ENCODE data around the gene SRMS.
A peak's percentile ranks its signal among the peaks of the same experiment; 100 is the strongest.

Gene SRMS

GRCh38 chr20:63547725-63548480 is at the start of gene SRMS:
TSS of gene SRMS (minus strand) at chr20:63547749. CDS start at chr20:63547463, 286 bp downstream.
- no peak for DNase-seq

- DNase-seq, result no peak
Observed at GRCh38 chr20:63596423-63596822, 48.9 kb upstream of the SRMS start.

- no peak for DNase-seq
Observed at GRCh38 chr20:63595416-63596127, 48.0 kb upstream of the SRMS start.

GRCh38 chr20:63594043-63594561 is 46.6 kb upstream of the SRMS start:
- DNase-seq, result no peak

- DNase-seq, result no peak
Observed at GRCh38 chr20:63592661-63593060, 45.1 kb upstream of the SRMS start.

- no peak for DNase-seq
Observed at GRCh38 chr20:63591786-63592355, 44.3 kb upstream of the SRMS start.

- no peak for DNase-seq
Observed at GRCh38 chr20:63591147-63591533, 43.6 kb upstream of the SRMS start.

GRCh38 chr20:63590218-63591146 is 42.9 kb upstream of the SRMS start:
- no peak for DNase-seq

GRCh38 chr20:63589261-63590217 is 42.0 kb upstream of the SRMS start:
- no peak for DNase-seq

- DNase-seq, result no peak
Observed at GRCh38 chr20:63588641-63589041, 41.1 kb upstream of the SRMS start.

- DNase-seq, result no peak
Observed at GRCh38 chr20:63587776-63588591, 40.4 kb upstream of the SRMS start.

- DNase-seq, result no peak
Observed at GRCh38 chr20:63587256-63587655, 39.7 kb upstream of the SRMS start.

- DNase-seq, result no peak
Observed at GRCh38 chr20:63586797-63587196, 39.2 kb upstream of the SRMS start.

- no peak for DNase-seq
Observed at GRCh38 chr20:63585616-63586565, 38.3 kb upstream of the SRMS start.

GRCh38 chr20:63582382-63583063 is 35.0 kb upstream of the SRMS start:
- DNase-seq, result no peak

GRCh38 chr20:63580796-63581461 is 33.4 kb upstream of the SRMS start:
- peak; percentile 83 for DNase-seq

GRCh38 chr20:63579017-63579694 is 31.6 kb upstream of the SRMS start:
- no peak for DNase-seq
